ENCODE results near the gene RESF1. TPM values are rescaled to one million over a fixed set of nuclear protein-coding genes. Genes with fewer than 3 reads are reported as not detected.

RESF1 gene
- total RNA-seq, 4 donors from 2014 or later = 62.4 to 145 (median 71.0) TPM

- DNase-seq (ENCODE audit: low spot score) = no peak
- TF ChIP-seq CTCF (IDR thresholded peaks at IDR 0.05) = no peak
- no peak for ATAC-seq (ENCODE audit: low FRiP score)
Observed at GRCh38 chr12:31970199-31970598, 11.0 kb downstream of the RESF1 start.

GRCh38 chr12:31973818-31974217, 14.6 kb downstream of the RESF1 start:
- TF ChIP-seq CTCF (IDR thresholded peaks at IDR 0.05) = no peak
- ATAC-seq (ENCODE audit: low FRiP score) = no peak
- DNase-seq (ENCODE audit: low spot score) = no peak

- no peak for DNase-seq (ENCODE audit: low spot score)
- TF ChIP-seq CTCF (IDR thresholded peaks at IDR 0.05) = no peak
- ATAC-seq (ENCODE audit: low FRiP score) = no peak
Observed at GRCh38 chr12:31974673-31975072, 15.5 kb downstream of the RESF1 start.

- ATAC-seq (ENCODE audit: low FRiP score) (no peak), DNase-seq (ENCODE audit: low spot score) (no peak)
- no peak for TF ChIP-seq CTCF (IDR thresholded peaks at IDR 0.05)
Observed at GRCh38 chr12:31984806-31985591, 25.8 kb downstream of the RESF1 start.

- TF ChIP-seq CTCF (IDR thresholded peaks at IDR 0.05) = no peak
- ATAC-seq (ENCODE audit: low FRiP score) (no peak), DNase-seq (ENCODE audit: low spot score) (no peak)
Observed at GRCh38 chr12:31985832-31986231, 26.6 kb downstream of the RESF1 start.

GRCh38 chr12:31989571-31990362, 30.6 kb downstream of the RESF1 start:
- TF ChIP-seq CTCF (IDR thresholded peaks at IDR 0.05) = no peak
- ATAC-seq (ENCODE audit: low FRiP score) (peak; percentile 77), DNase-seq (ENCODE audit: low spot score) (no peak)
